ENCODE measurements around the gene CLIP1.

GRCh38 chr12:122243965-122244364, 178.5 kb downstream of the CLIP1 start:
- TF ChIP-seq CTCF (IDR thresholded peaks at IDR 0.05) (no peak), POLR2AphosphoS5 (IDR thresholded peaks at IDR 0.05) (no peak)

Data from sigmoid colon (tissue), 4 donors.